ENCODE data around the gene SIDT2. TPM values are rescaled to one million over a fixed set of nuclear protein-coding genes. Genes with fewer than 3 reads are reported as not detected.

The SIDT2 gene
- total RNA-seq, 2 donors from 2014 or later = 39.3 to 43.0 TPM

- no peaks in the 10 kb centered on the region for H3K9me3 ChIP-seq (ENCODE audit: control insufficient read depth, low read length)
- Mint-ChIP-seq H3K4me1 (peaks cover 42% of the 10 kb centered on the region), H3K4me3 (peak overlapping the region; percentile 64), H3K36me3 (ENCODE audit: low read depth) (peaks cover 36% of the 10 kb centered on the region), H3K27me3 (ENCODE audit: insufficient read depth) (no peaks in the 10 kb centered on the region), H3K9me3 (no peaks in the 10 kb centered on the region), H3K27ac (peak overlapping the region; percentile 56)
- H3K27me3 ChIP-seq (ENCODE audit: control insufficient read depth, insufficient read depth, low read length, poor library complexity, severe bottlenecking) = no peaks in the 10 kb centered on the region
- peaks cover 44% of the 10 kb centered on the region for H3K36me3 ChIP-seq (ENCODE audit: control insufficient read depth, insufficient read depth, low read length)
- peak; percentile 66 for DNase-seq
- H3K27ac ChIP-seq (ENCODE audit: low read depth, low read length) = no peak overlapping the region
- H3K4me3 ChIP-seq (ENCODE audit: low read length) = peak overlapping the region; percentile 88
- H3K9ac ChIP-seq (ENCODE audit: extremely low read depth, low read length, poor library complexity, severe bottlenecking) = peak overlapping the region; percentile 86
- peak; percentile 9 for TF ChIP-seq CTCF (conservative IDR thresholded peaks at IDR 0.05)
- WGBS, 2 experiments (ENCODE audit: insufficient coverage in 1 of 2, insufficient read length in 1 of 2) = 63 to 78% methylated on average over 8 to 12 of the region's 12 CpGs
- peaks cover 13% of the 10 kb centered on the region for H3K4me1 ChIP-seq (ENCODE audit: control insufficient read depth, insufficient read depth, low read length)
Measured at GRCh38 chr11:117200813-117201657, 22.5 kb downstream of the SIDT2 start.

- H3K9me3 Mint-ChIP-seq = no peaks in the 10 kb centered on the region
- H3K4me3 Mint-ChIP-seq = peak overlapping the region; percentile 64
Measured at GRCh38 chr11:117201658-117202305, 23.2 kb downstream of the SIDT2 start.

More at GRCh38 chr11:117201658-117202305, 23.2 kb downstream of the SIDT2 start:
- Mint-ChIP-seq H3K27ac (no peak overlapping the region), H3K27me3 (ENCODE audit: insufficient read depth) (no peaks in the 10 kb centered on the region), H3K4me1 (peaks cover 42% of the 10 kb centered on the region), H3K36me3 (ENCODE audit: low read depth) (peaks cover 33% of the 10 kb centered on the region)
- Histone ChIP-seq H3K4me3 (ENCODE audit: low read length) (peak overlapping the region; percentile 88), H3K36me3 (ENCODE audit: control insufficient read depth, insufficient read depth, low read length) (peaks cover 44% of the 10 kb centered on the region), H3K27ac (ENCODE audit: low read depth, low read length) (no peak overlapping the region), H3K9me3 (ENCODE audit: control insufficient read depth, low read length) (no peaks in the 10 kb centered on the region), H3K27me3 (ENCODE audit: control insufficient read depth, insufficient read depth, low read length, poor library complexity, severe bottlenecking) (no peaks in the 10 kb centered on the region), H3K4me1 (ENCODE audit: control insufficient read depth, insufficient read depth, low read length) (peaks cover 13% of the 10 kb centered on the region), H3K9ac (ENCODE audit: extremely low read depth, low read length, poor library complexity, severe bottlenecking) (peak overlapping the region; percentile 86)
- 83 to 91% methylated on average over 12 to 14 of the region's 14 CpGs for WGBS, 2 experiments (ENCODE audit: insufficient coverage in 1 of 2, insufficient read length in 1 of 2)
- DNase-seq = no peak
- no peak for TF ChIP-seq CTCF (conservative IDR thresholded peaks at IDR 0.05)
